Epithelial cell of proximal tubule (primary cell): ENCODE results near the gene SYNGR3. TPM values are rescaled to one million over a fixed set of nuclear protein-coding genes. Genes with fewer than 3 reads are reported as not detected.

ENCODE experiments used
- DNase-seq: peaks from one replicate; pipeline ENCODE4 v3.0.0-alpha.2; 2011; ENCODE audit warnings: low read depth
- H3K4me3 ChIP-seq: 2 replicates; pipeline ENCODE4 v1.5.1; 2011; ENCODE audit warnings: low read depth, mild to moderate bottlenecking, low read length
- CTCF ChIP-seq: conservative IDR thresholded peaks from 2 replicates; pipeline ENCODE4 v1.5.1; 2012; ENCODE audit warnings: low read depth, mild to moderate bottlenecking, low read length
- total RNA-seq: library from RNA; depleted of rRNA; stranded (reverse); fragments of >200 nt; gene quantifications from 2 replicates; pipeline ENCODE4 v1.2.3, GENCODE V29; 2015

The SYNGR3 gene
- total RNA-seq, 1 donor from 2014 or later, result 22.0 TPM

- no peak for TF ChIP-seq CTCF
- H3K4me3 ChIP-seq, result no peak overlapping the region
- no peak for DNase-seq
These were observed 9.4 kb downstream of the SYNGR3 start for GRCh38 chr16:1998852-1999801.

- no peak for DNase-seq
- H3K4me3 ChIP-seq, result no peak overlapping the region
- no peak for TF ChIP-seq CTCF
These were observed 10.2 kb downstream of the SYNGR3 start for GRCh38 chr16:1999866-2000514.

- no peak for DNase-seq
- no peak overlapping the region for H3K4me3 ChIP-seq
- no peak for TF ChIP-seq CTCF
These were observed 11.3 kb downstream of the SYNGR3 start for GRCh38 chr16:2001035-2001434.

GRCh38 chr16:2001456-2002355, 11.9 kb downstream of the SYNGR3 start:
- H3K4me3 ChIP-seq, result no peak overlapping the region
- TF ChIP-seq CTCF, result no peak
- no peak for DNase-seq

- DNase-seq, result no peak
- no peak for TF ChIP-seq CTCF
- H3K4me3 ChIP-seq, result no peak overlapping the region
These were observed 12.8 kb downstream of the SYNGR3 start for GRCh38 chr16:2002406-2003230.
